ENCODE results near the gene IRF2.
A peak's percentile ranks its signal among the peaks of the same experiment; 100 is the strongest.

IRF2 gene

GRCh38 chr4:184474263-184475095 lies at the start of gene IRF2:
TSS of gene IRF2 (minus strand) at chr4:184474550. CDS start at chr4:184429064, 45,486 bp downstream.
- peak; percentile 94 for DNase-seq

- DNase-seq = no peak
Observed at GRCh38 chr4:184515606-184516005, 41.3 kb upstream of the IRF2 start.

- no peak for DNase-seq
Observed at GRCh38 chr4:184514121-184514988, 40.0 kb upstream of the IRF2 start.

- DNase-seq = no peak
Observed at GRCh38 chr4:184513802-184514120, 39.4 kb upstream of the IRF2 start.

- DNase-seq = no peak
Observed at GRCh38 chr4:184511156-184511555, 36.8 kb upstream of the IRF2 start.

GRCh38 chr4:184510401-184510800 lies 36.1 kb upstream of the IRF2 start:
- no peak for DNase-seq

GRCh38 chr4:184506527-184507121 lies 32.3 kb upstream of the IRF2 start:
- no peak for DNase-seq

- no peak for DNase-seq
Observed at GRCh38 chr4:184504385-184504784, 30.0 kb upstream of the IRF2 start.

GRCh38 chr4:184503869-184504300 lies 29.5 kb upstream of the IRF2 start:
- DNase-seq = no peak

GRCh38 chr4:184500748-184501589 lies 26.6 kb upstream of the IRF2 start:
- DNase-seq = no peak

GRCh38 chr4:184499996-184500395 lies 25.6 kb upstream of the IRF2 start:
- DNase-seq = no peak

GRCh38 chr4:184498598-184498997 lies 24.2 kb upstream of the IRF2 start:
- DNase-seq = no peak

- no peak for DNase-seq
Observed at GRCh38 chr4:184489771-184490170, 15.4 kb upstream of the IRF2 start.

- no peak for DNase-seq
Observed at GRCh38 chr4:184487503-184487902, 13.2 kb upstream of the IRF2 start.

- DNase-seq = no peak
Observed at GRCh38 chr4:184485279-184485678, 10.9 kb upstream of the IRF2 start.

- no peak for DNase-seq
Observed at GRCh38 chr4:184481544-184481943, 7.2 kb upstream of the IRF2 start.

- no peak for DNase-seq
Observed at GRCh38 chr4:184479516-184479950, 5.2 kb upstream of the IRF2 start.

GRCh38 chr4:184477201-184477999 lies 3.0 kb upstream of the IRF2 start:
- no peak for DNase-seq

GRCh38 chr4:184476695-184477094 lies 2.3 kb upstream of the IRF2 start:
- DNase-seq = no peak

- DNase-seq = no peak
Observed at GRCh38 chr4:184475498-184475897, 1.1 kb upstream of the IRF2 start.

GRCh38 chr4:184475096-184475461 lies 729 bp upstream of the IRF2 start:
- peak; percentile 56 for DNase-seq
